ENCODE results near the gene HNRNPU.

DNA sequence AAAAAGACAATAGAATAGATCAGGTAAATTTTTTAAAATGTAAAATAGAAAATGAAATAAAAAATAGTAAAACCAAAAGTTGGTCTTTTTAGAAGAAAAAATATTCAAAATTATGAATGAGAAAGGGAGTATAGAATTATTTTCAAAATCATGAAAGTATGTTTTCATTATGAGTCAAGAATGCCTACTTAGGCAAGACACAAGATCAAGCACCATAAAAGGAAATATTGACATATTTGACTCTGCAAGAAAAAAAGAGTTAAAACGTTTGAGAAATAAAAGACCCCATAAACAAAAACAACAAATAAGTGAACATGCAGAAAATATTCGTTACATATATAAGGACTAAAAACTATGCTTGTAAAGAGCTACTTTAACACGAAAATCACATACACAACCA, 33.7 kb downstream of the HNRNPU start:
- TF ChIP-seq, protein P1, sequence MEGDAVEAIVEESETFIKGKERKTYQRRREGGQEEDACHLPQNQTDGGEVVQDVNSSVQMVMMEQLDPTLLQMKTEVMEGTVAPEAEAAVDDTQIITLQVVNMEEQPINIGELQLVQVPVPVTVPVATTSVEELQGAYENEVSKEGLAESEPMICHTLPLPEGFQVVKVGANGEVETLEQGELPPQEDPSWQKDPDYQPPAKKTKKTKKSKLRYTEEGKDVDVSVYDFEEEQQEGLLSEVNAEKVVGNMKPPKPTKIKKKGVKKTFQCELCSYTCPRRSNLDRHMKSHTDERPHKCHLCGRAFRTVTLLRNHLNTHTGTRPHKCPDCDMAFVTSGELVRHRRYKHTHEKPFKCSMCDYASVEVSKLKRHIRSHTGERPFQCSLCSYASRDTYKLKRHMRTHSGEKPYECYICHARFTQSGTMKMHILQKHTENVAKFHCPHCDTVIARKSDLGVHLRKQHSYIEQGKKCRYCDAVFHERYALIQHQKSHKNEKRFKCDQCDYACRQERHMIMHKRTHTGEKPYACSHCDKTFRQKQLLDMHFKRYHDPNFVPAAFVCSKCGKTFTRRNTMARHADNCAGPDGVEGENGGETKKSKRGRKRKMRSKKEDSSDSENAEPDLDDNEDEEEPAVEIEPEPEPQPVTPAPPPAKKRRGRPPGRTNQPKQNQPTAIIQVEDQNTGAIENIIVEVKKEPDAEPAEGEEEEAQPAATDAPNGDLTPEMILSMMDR (IDR thresholded peaks at IDR 0.05), result no peak
- no peak for TF ChIP-seq POLR2AphosphoS5 (IDR thresholded peaks at IDR 0.05)
